ENCODE measurements around the gene KIF5A.
"Not testable (repeated sequence)": the region's sequence is repeated elsewhere in the genome, so short reads cannot be mapped to it uniquely, and the experiment has no call there.

KIF5A gene

DNA sequence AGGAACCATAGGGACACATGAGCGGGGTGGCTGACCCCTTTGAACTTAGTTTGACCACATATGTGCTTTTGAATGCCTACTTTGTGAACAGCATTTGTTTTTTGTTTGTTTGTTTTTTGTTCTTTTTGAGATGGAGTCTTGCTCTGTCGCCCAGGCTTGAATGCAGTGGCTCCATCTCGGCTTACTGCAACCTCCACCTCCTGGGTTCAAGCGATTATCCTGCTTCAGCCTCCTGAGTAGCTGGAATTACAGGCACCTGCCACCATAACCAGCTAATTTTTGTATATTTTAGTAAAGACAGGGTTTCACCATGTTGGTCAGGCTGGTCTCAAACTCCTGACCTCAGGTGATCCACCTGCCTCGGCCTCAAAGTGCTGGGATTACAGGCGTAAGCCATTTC lies 68.6 kb downstream of the KIF5A start:
- H3K9me3 ChIP-seq (ENCODE audit: control insufficient read depth, insufficient read depth, low read length) = not testable (repeated sequence)

DNA sequence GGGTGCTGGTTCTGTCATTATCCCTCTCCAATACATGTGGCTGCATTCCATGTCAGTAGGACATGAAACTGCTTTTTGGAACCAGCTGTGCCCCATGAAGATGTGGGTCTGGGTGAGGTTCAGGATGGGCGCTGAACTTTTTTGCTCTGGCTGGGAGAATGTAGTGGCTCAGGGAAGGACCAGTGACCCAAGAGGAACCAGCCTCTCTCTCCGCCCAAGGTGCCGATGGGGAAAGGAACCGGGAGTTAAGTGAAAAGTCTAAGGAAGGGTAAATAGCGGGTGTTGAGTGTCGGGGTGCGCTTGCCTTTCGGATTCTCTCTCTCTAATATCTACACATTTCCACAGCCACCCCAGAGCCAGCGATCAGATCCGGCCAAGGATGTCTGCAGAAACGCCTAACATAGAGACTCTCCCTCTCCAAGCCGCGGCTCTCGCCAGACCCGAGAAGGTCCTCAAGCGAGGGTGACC lies 69.2 kb downstream of the KIF5A start:
- peaks cover 18% of the 10 kb centered on the region for H3K4me1 ChIP-seq (ENCODE audit: control insufficient read depth, insufficient read depth, low read length)
- peaks cover 99% of the 10 kb centered on the region for H3K27me3 ChIP-seq (ENCODE audit: control insufficient read depth, insufficient read depth, low read length)
- 0 out of 2 replicates have a peak, but pooled peaks cover 3% of the 10 kb centered on the region for H3K9me3 ChIP-seq (ENCODE audit: control insufficient read depth, insufficient read depth, low read length)
- H3K9ac ChIP-seq (ENCODE audit: low read depth, low read length) = no peak overlapping the region
- H3K36me3 ChIP-seq (ENCODE audit: control insufficient read depth, insufficient read depth, low read length) = no peaks in the 10 kb centered on the region
- no peak overlapping the region for H3K27ac ChIP-seq (ENCODE audit: low read depth, low read length)
- H3K4me3 ChIP-seq (ENCODE audit: low read depth, low read length) = peak overlapping the region; percentile 51

More for the DNA sequence above, 68.6 kb downstream of the KIF5A start:
- H3K4me1 ChIP-seq (ENCODE audit: control insufficient read depth, insufficient read depth, low read length) = peaks cover 19% of the 10 kb centered on the region
- not testable (repeated sequence) for H3K36me3 ChIP-seq (ENCODE audit: control insufficient read depth, insufficient read depth, low read length); H3K4me3 ChIP-seq (ENCODE audit: low read depth, low read length); H3K27ac ChIP-seq (ENCODE audit: low read depth, low read length); H3K9ac ChIP-seq (ENCODE audit: low read depth, low read length)
- H3K27me3 ChIP-seq (ENCODE audit: control insufficient read depth, insufficient read depth, low read length) = peaks cover 99% of the 10 kb centered on the region

DNA sequence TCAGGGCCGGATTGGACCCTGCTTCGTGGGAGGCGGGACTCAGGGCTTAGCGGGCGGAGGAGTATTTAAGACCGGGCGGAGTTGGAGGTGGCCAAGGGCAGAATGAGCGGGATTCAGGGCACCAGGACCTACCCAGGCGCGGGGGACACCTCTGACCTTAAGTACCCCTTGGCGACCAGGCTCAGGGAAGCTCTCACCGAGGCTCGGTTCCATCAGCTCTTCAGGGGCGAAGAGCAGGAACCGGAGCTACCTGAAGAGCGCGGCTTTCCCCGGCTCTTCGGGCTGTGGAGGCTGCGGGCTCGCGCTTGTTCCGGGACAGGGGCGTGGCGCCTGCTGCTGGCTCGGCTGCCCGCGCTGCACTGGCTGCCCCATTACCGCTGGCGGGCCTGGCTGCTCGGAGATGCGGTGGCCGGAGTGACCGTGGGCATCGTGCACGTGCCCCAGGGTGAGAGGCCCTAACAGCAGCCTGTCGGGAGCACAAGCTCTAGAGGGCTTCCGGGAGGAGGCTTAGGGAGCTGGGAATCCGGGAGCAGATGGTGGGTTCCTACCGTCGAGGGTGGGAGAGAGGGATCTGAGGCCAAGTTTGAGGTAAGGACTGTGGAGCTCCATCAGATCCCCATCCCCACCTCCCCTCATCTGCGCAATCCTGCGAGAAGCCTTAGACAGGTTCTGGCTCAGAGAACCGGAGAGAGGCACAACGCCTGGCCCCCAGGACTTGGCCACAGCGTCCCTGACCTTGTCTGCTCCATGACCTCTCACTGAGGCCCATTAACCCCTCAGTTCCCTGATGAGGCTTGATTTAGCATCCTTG lies 69.8 kb downstream of the KIF5A start:
- Histone ChIP-seq H3K27ac (ENCODE audit: low read depth, low read length) (no peak overlapping the region), H3K9ac (ENCODE audit: low read depth, low read length) (no peak overlapping the region), H3K36me3 (ENCODE audit: control insufficient read depth, insufficient read depth, low read length) (no peaks in the 10 kb centered on the region), H3K4me1 (ENCODE audit: control insufficient read depth, insufficient read depth, low read length) (peaks cover 17% of the 10 kb centered on the region), H3K4me3 (ENCODE audit: low read depth, low read length) (peak overlapping the region; percentile 51), H3K9me3 (ENCODE audit: control insufficient read depth, insufficient read depth, low read length) (0 out of 2 replicates have a peak, but pooled peaks cover 3% of the 10 kb centered on the region), H3K27me3 (ENCODE audit: control insufficient read depth, insufficient read depth, low read length) (peaks cover 99% of the 10 kb centered on the region)

DNA sequence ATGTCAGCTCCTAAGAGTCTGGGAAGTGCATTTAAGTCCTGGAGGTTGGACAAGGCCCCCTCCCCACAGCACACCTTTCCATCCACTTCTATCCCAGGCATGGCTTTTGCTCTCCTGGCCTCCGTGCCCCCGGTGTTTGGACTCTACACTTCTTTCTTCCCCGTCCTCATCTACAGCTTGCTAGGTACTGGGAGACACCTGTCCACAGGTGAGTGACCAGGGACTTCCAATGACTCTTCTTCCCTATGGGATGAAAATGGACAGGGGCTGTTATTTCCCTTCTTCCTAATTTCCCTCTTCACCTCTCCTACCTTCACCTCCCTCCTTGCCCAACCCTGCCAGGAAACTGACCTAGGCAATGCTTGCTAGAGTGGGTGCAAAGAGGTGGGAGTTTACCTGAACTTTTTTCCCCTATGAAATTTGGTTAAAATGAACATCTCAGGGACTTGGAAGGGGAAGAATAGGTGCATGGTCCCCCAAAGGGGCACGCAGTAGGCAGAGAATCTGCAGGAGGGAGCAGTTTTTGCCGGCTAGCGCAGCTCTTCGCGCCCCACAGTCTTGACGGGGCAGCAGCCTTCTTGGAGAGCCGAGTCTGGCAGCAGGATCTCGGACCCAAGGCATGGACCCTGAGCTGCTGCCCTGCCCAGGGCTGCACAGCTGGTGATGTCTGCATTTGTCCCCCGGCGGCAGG lies 70.5 kb downstream of the KIF5A start:
- peaks cover 99% of the 10 kb centered on the region for H3K27me3 ChIP-seq (ENCODE audit: control insufficient read depth, insufficient read depth, low read length)

DNA sequence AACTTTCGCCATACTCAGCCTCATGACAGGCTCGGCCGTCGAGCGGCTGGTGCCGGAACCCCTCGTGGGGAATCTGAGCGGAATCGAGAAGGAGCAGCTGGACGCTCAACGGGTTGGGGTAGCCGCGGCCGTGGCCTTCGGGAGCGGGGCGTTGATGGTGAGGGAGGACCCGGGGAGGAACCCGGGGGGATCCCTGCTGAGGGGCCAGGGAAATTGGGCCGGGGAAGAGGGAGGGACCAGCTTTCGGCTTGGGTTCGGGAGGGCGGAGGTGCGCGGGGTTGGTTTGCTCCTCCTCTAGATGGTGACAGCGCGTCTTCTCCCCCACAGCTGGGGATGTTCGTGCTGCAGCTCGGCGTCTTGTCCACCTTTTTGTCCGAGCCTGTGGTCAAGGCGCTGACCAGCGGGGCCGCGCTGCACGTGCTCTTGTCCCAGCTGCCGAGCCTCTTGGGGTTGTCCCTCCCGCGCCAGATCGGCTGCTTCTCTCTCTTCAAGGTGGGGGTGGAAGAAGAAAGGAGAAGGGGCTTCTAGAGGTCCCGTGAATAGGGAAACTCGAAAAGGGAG lies 71.2 kb downstream of the KIF5A start:
- Histone ChIP-seq H3K4me1 (ENCODE audit: control insufficient read depth, insufficient read depth, low read length) (peaks cover 17% of the 10 kb centered on the region), H3K4me3 (ENCODE audit: low read depth, low read length) (peak overlapping the region; percentile 41), H3K9me3 (ENCODE audit: control insufficient read depth, insufficient read depth, low read length) (0 out of 2 replicates have a peak, but pooled peaks cover 3% of the 10 kb centered on the region), H3K36me3 (ENCODE audit: control insufficient read depth, insufficient read depth, low read length) (no peaks in the 10 kb centered on the region), H3K27me3 (ENCODE audit: control insufficient read depth, insufficient read depth, low read length) (peaks cover 99% of the 10 kb centered on the region), H3K9ac (ENCODE audit: low read depth, low read length) (no peak overlapping the region), H3K27ac (ENCODE audit: low read depth, low read length) (no peak overlapping the region)

More for the DNA sequence above, 70.5 kb downstream of the KIF5A start:
- peak overlapping the region; percentile 41; the same call in 1 of the 2 replicates for H3K4me3 ChIP-seq (ENCODE audit: low read depth, low read length)
- H3K9me3 ChIP-seq (ENCODE audit: control insufficient read depth, insufficient read depth, low read length) = 0 out of 2 replicates have a peak, but pooled peaks cover 3% of the 10 kb centered on the region
- H3K27ac ChIP-seq (ENCODE audit: low read depth, low read length) = no peak overlapping the region
- no peak overlapping the region for H3K9ac ChIP-seq (ENCODE audit: low read depth, low read length)
- no peaks in the 10 kb centered on the region for H3K36me3 ChIP-seq (ENCODE audit: control insufficient read depth, insufficient read depth, low read length)
- peaks cover 17% of the 10 kb centered on the region for H3K4me1 ChIP-seq (ENCODE audit: control insufficient read depth, insufficient read depth, low read length)

DNA sequence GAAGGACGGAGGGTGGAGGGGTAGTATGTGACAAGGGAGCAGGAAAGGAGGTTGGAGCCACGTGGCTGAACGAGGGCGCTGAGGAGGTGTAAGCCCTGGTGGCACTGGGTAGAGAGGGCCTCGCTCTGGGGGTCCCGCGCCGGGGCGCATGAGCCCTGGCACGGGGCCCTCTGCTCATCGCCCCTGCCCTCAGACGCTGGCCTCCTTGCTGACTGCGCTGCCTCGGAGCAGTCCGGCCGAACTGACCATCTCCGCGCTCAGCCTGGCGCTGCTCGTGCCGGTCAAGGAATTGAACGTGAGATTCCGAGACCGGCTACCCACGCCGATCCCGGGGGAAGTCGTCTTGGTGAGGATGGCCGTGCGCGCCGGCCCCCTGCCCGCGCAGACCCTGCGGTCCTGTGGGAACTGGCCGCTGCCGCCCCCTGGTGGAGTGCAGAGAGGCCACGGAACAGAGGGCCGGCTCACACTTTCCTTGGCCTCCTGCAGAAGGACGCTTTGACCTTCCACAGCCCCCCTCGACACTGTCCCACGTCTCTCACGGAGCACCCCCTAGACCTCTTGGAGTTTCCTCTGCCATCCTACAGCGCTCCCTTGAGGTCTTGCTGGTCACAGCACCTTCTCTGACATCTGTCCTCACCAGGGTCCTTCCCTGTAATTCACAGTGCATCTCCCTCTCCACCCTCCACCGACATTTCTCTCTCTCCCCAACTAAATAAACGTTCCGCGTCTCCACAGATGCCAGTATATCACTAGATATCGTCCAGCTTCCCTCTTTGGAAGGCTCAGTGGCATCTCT lies 71.9 kb downstream of the KIF5A start:
- no peak overlapping the region for H3K27ac ChIP-seq (ENCODE audit: low read depth, low read length)
- H3K27me3 ChIP-seq (ENCODE audit: control insufficient read depth, insufficient read depth, low read length) = peaks cover 99% of the 10 kb centered on the region
- 0 out of 2 replicates have a peak, but pooled peaks cover 3% of the 10 kb centered on the region for H3K9me3 ChIP-seq (ENCODE audit: control insufficient read depth, insufficient read depth, low read length)

DNA sequence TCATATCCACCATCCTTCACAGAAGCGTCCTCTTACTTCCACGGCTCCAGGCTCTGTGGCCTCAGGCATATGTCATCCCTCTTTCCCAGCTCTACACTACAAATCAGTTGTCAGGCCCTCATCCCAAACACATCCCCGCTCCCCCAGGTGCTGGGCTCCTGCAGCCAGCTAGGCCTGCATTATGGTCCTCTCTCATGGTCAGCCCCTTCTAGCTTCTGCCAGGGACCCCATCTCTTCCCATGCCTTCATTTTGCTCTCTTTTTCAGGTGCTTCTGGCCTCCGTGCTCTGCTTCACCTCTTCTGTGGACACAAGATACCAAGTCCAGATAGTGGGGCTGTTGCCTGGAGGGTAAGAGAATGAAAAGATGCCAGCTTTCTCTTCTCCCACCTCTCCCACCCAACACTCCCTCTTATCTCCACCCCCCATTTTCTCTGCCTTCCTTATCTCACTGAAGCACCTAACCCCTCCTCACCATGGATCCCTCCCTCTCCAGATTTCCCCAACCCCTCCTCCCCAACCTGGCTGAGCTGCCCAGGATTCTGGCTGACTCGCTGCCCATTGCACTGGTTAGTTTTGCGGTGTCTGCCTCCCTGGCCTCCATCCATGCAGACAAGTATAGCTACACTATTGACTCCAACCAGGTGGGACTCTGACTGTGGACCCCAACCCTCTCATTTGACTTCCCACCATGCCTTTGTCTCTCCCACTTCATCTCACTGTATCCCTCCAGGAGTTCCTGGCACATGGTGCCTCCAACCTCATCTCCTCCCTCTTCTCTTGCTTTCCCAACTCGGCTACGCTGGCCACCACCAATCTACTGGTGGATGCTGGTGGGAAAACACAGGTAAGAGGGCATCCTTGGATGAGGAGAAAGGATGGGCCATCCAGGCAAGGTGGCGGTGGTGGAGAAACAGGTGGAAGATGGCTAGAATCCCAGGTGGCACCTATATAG lies 72.7 kb downstream of the KIF5A start:
- Histone ChIP-seq H3K4me3 (ENCODE audit: low read depth, low read length) (no peak overlapping the region), H3K4me1 (ENCODE audit: control insufficient read depth, insufficient read depth, low read length) (peaks cover 22% of the 10 kb centered on the region), H3K9ac (ENCODE audit: low read depth, low read length) (no peak overlapping the region), H3K36me3 (ENCODE audit: control insufficient read depth, insufficient read depth, low read length) (no peaks in the 10 kb centered on the region), H3K9me3 (ENCODE audit: control insufficient read depth, insufficient read depth, low read length) (0 out of 2 replicates have a peak, but pooled peaks cover 3% of the 10 kb centered on the region), H3K27me3 (ENCODE audit: control insufficient read depth, insufficient read depth, low read length) (peaks cover 100% of the 10 kb centered on the region), H3K27ac (ENCODE audit: low read depth, low read length) (no peak overlapping the region)

More for the DNA sequence above, 71.9 kb downstream of the KIF5A start:
- Histone ChIP-seq H3K36me3 (ENCODE audit: control insufficient read depth, insufficient read depth, low read length) (no peaks in the 10 kb centered on the region), H3K9ac (ENCODE audit: low read depth, low read length) (no peak overlapping the region), H3K4me3 (ENCODE audit: low read depth, low read length) (peak overlapping the region; percentile 41), H3K4me1 (ENCODE audit: control insufficient read depth, insufficient read depth, low read length) (peaks cover 17% of the 10 kb centered on the region)

DNA sequence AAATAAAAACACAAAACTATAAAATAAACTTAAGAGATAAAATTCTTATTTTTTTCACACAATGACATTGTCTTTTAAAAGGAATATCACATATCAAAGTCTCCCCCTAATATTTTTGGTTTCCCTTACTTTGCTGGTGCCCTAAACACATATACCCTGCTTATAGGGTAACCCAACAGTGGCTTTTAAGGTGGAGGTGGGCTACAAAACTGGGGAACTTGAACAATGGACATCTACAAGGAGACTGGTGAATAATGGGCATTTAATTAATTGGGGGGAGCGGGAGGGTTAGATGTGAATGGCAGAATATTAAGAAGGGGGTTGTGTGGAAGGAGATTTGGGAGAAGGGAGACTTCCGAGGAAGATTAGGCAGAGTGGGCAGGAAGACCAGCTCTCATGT lies 73.5 kb downstream of the KIF5A start:
- H3K27me3 ChIP-seq (ENCODE audit: control insufficient read depth, insufficient read depth, low read length) = peaks cover 100% of the 10 kb centered on the region
- no peak overlapping the region for H3K27ac ChIP-seq (ENCODE audit: low read depth, low read length)

DNA sequence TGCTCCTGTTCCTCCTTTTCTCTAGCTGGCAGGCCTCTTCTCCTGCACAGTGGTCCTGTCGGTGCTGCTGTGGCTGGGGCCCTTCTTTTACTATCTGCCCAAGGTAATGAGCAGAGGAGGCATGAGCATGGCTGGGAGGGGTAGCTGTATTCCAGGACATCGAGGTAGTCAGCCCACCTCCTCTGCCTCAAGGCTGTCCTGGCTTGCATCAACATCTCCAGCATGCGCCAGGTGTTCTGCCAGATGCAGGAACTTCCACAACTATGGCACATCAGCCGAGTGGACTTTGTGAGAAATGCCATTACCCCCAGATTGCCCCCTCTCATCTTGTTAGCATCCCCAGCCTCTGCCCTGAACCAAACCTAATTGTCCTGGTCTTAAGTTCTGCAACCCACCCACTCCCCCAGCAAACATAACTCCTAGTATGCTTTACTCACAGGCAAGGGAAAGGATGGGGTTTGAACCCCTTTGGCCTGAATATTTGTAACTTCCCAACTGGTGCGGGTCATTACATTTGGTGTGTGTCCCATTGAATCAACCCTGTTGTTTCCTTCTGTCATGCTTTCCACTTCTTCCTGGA lies 74.1 kb downstream of the KIF5A start:
- Histone ChIP-seq H3K36me3 (ENCODE audit: control insufficient read depth, insufficient read depth, low read length) (no peaks in the 10 kb centered on the region), H3K9ac (ENCODE audit: low read depth, low read length) (no peak overlapping the region), H3K4me3 (ENCODE audit: low read depth, low read length) (no peak overlapping the region), H3K27me3 (ENCODE audit: control insufficient read depth, insufficient read depth, low read length) (peaks cover 100% of the 10 kb centered on the region), H3K9me3 (ENCODE audit: control insufficient read depth, insufficient read depth, low read length) (0 out of 2 replicates have a peak, but pooled peaks cover 3% of the 10 kb centered on the region), H3K27ac (ENCODE audit: low read depth, low read length) (no peak overlapping the region), H3K4me1 (ENCODE audit: control insufficient read depth, insufficient read depth, low read length) (peaks cover 31% of the 10 kb centered on the region)

More for the DNA sequence above, 73.5 kb downstream of the KIF5A start:
- 0 out of 2 replicates have a peak, but pooled peaks cover 3% of the 10 kb centered on the region for H3K9me3 ChIP-seq (ENCODE audit: control insufficient read depth, insufficient read depth, low read length)
- H3K9ac ChIP-seq (ENCODE audit: low read depth, low read length) = no peak overlapping the region
- H3K36me3 ChIP-seq (ENCODE audit: control insufficient read depth, insufficient read depth, low read length) = no peaks in the 10 kb centered on the region
- peaks cover 30% of the 10 kb centered on the region for H3K4me1 ChIP-seq (ENCODE audit: control insufficient read depth, insufficient read depth, low read length)
- H3K4me3 ChIP-seq (ENCODE audit: low read depth, low read length) = no peak overlapping the region

Data from HUES48 (cell line).